HG03045 (cell line): Measurements from ENCODE around the gene DNER.

Experiments used
- ATAC-seq: cut with Tn5 transposase; IDR thresholded peaks from one replicate; pipeline ENCODE4 v1.9.1; 2021; ENCODE audit warnings: mild to moderate bottlenecking, moderate library complexity; ENCODE audit not compliant: unreplicated experiment

DNER gene

DNA sequence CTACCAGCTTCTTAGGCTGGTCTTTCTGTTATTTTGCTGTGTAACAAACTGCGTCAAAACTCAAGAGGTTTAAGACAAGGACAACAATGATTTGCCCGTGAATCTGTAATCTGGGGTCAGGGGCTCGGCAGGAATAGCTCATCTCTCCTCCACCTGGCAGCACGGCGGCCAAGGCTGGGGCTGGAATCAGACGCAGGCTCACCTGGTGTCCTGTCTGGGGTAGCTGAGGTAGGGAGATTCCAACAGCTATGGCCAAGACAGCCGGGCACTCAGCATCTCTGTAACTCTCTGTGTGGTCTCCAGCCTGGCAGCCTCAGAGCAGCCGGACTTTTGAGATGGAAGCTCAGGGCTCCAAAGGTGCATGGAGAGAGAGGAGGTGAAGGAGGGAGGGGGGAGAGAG is 42.3 kb downstream of the DNER start:
- no peak for ATAC-seq

DNA sequence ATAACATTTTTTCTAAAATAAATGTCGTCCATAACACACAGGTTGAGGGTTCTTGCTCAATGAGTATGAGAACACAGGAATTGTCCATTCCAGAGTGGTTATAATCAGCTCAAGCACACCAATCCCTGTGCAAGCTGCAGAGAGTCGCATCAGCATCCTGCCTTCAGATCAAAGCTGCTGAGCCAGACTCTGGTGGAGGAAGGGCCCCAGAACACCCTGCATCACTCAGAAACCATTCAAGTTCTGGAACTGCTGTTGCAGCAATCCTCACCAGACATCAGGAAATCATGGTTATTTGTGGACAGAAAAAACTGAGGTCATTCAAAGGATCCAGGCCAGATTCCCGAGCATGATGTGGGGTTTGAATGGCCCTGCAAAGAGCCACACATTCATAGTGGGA is 44.5 kb downstream of the DNER start:
- ATAC-seq, result no peak

DNA sequence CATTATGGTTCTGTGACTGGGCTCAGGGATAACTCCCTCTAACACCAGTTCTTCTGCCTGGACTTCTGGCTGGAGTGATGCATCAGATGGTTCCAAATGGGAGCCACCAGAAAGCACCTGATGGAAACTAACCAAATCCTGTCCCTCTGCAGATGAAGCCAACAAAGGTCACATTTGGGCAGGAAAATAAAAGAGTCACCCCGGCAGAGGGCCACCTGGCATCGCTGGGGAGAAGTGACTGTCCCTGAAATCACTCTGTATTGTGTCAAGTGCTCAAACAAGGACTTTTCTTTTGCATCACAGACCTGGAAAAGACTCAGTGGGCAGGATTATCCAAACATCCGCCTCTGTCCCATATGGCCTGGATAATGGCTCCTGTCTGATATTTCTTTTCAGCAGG is 47.5 kb downstream of the DNER start:
- ATAC-seq, result no peak

DNA sequence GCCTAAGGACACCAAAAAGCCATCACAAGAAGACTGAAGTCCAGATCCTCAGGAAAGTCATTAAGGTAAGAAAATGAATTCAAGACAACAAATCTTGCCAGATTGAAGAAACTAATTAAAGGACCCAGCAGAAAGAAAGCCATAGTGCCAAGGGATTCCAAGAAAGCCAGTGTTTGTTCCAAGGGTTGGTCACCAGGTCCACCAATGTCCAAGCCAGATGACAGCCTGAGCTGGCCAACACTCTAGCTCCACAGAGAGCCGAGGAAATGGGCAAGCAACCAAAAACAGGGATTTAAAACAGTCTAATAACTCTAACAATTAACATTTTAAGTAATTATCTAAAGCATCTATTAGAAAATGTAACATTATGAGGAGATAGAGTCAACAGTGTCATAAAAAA is 49.2 kb downstream of the DNER start:
- ATAC-seq, result no peak

DNA sequence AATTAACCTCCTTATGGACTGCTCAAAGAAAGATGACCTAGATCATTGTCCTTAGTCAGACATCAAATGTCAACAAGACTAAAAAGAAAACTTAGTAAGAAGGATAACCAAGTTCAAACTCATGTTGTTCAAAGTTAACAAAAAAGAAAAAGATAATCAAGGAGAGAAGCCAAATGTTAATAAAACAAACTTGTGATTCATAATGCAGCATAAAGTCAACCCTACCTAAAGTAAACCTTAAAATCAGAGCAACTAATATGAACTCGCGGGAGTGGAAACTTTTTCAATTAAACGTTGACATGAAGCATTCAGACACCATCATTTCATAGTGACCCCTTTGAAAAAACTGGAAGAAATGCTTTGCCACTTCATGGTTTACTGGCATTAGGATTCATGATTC is 52.9 kb downstream of the DNER start:
- no peak for ATAC-seq

DNA sequence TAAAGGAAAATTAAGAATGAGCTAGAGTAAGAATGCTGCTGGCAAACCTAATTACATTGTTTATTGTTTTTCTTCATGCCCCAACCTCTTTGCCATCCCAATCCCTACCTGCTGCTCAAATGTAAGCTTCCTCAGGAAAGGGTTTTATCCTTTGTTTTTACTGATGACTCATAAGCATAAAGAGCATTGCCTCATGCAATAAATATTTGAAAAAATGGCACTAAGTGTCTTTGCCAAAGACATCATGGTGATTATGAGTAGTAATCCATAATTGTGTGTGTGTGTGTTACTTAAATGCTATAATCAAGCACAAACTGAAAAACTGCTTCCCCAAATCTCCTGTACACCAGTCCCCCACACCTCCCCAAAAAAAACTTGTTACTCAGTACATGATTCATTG is 53.4 kb downstream of the DNER start:
- ATAC-seq, result no peak

DNA sequence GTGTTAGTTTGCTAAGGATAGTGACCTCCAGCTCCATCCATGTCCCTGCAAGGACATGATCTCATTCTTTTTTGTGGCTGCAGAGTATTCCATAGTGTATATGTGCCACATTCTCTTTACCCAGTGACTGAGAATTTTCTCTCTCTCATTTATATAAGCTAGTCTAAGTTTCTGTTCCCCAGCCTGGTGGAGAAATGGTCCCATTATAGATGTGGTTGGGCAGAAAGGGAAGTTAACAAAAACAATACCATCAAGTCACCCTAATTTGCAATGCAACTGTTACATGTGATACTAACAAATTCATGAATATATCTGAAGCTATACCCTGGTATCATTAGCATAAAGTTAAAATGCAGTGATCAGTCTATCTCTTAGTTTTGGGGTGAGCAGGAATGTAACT is 54.0 kb downstream of the DNER start:
- no peak for ATAC-seq

DNA sequence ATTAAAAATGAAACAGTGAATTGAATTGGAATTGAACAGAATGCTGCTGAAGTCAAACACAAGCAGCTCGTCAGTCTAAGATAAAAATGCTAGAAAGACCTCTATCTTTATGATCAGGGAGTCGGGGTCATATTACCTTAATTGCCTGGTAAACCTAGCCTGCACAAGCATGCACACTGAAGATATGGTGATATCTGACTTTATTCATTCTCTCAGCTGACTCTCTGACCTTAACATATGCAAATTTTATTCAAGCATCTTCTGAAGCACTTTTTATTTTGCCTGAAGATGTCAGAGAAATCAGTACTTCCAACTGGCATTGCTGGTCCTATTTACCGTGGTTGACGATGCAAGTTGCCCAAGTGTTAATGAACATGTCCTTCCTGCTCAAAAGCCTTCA is 56.4 kb downstream of the DNER start:
- no peak for ATAC-seq

DNA sequence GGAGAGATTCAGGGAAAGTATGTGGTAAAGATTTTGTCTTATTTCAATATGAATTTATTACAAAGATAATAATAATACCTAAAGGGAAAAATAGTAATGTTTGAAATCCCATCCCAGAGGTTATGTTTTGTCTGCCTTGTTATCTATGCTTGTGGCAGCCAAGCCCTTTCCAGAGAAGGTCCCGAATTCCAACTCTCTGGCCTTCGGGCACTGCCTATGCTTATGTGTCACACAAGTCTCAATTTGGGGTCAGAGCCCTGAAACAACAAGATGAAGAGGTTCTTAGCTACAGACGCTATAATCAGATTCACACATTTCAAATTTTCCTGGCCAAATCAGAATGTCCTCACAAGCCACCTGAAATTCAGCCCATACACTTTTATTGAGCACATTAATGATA is 59.9 kb downstream of the DNER start:
- ATAC-seq, result no peak

DNA sequence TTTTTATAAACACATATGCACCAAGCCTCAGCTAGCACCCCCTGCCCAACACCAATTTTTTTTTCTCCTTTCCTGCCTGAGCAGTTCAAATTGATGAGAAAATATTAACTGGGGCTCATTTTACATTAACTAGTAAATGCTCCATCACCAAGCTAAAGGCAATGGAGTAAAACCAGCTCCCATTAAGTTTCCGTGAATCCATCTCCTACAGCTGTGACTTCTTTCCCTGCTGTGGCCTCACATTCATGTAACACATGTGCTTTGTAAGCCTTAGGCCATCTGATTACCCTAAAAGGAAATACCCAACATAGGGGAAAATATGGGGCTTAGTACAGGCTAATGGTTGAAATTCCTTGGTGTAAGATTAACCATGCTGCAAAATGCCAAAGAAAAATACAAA is 60.8 kb downstream of the DNER start:
- ATAC-seq, result no peak

DNA sequence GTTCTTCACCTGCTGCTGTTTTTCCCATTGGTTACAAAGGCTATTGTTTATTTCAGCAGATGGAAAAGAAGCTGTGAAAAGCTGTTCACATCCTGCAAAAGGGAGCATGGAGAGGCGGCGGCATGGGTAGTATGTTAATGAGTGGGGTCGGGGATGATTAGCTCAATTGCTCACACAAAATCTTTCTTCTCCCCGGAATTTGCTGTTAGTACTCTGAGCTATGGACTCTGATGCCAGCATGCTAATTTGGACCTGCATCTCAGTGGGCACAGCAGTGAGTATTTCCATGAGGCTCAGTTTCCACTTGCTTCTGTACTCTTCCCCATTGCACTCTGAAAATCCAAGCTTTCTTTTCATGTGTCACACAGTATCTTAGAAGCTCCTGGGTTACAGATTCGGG is 61.6 kb downstream of the DNER start:
- ATAC-seq, result no peak

DNA sequence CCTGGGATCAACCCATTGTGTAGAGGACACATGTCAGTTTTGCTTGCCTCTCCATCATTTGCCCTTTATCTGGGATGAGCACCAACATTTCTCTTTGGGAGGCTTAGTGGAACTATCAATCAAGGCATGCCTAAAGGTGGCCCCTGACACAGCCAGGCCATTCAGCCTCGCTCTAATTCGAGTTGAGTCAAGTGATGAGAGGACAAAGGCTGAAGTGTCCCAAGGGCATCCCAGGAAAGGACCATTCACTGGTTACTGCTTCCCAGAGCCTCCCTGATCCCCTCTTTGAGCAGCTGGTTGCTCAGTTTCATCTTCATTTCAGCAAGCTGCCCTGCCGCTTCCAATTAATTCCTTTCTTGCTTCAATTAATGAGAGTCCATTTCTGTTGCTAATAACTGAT is 63.5 kb downstream of the DNER start:
- ATAC-seq, result no peak

DNA sequence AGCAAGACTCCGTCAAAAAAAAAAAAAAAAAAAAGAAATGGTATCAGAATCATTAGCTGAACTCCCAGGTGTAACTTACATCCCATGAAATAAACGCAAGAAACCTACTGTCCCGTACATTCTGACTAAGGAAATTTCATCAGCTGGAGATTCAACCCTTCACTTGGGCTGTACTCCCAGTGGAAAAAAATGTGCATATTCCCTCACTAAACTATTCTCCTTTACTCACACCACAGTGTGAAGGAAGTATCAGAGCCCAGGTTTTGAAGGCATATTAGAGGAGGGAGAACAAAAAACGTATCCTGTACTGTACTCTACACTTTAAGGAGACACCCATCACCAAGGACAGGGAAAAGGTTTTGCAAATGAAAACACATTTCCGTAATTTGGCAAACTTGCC is 64.3 kb downstream of the DNER start:
- ATAC-seq, result no peak

DNA sequence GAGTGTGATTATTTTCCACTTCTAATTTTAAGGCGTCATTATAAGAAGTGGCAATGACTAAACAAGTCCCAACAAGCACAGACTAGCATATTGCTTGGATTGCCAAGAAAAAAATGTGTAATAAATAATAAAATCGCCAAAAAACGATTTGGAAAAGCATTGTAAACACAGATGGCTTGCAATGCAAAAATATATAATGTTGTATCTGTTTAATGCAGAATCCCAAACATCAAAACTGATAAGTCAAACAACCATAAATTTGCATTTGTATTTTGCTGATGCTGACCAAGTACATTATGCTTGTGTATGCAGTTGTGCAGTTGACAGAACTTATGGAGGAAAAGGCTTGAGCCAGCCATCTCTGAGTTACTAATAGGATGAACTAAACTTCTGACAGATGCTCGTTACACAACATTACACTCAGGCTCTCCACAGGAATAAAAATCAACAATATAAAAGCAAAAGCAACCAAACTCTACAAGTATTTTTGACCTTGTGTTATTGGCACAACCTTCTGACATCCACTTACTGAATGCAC is 68.1 kb downstream of the DNER start:
- no peak for ATAC-seq

DNA sequence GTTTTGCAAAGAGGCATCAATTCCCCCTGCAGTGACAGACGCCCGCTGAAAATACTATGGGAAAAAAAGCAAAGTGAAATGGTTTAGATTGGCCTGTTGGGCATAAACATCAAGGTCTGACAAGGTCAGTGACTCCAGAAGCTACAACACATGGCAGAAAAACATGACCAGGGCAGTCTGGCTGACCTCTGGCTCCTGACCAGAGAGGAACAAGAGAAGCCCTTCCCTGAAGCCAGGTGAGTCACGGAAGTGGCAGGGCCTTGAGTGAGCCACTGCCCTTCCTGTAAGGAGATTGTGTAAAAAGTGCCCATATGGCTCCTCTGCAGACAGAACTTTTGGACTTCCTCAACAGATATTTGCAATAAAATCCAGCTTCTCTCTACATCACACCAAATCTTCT is 72.0 kb downstream of the DNER start:
- no peak for ATAC-seq

DNA sequence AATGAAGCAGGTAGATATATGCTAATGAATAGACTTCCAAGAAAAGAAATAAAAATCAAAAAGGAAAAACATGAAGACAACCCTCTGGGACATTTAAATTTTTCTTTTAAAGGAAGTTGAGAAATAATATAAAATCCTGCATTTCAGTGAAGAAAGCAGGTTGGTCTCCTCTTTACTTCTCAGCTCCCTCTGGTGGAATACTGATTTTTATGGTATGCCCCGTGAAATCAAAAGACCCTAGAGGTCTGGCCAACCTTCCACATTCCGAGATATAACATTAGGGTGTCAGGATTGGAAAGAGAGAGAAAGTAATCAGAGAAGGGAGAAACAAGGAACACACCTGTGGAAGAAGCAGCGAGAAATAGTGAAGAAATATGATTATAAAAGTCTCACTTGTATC is 72.7 kb downstream of the DNER start:
- no peak for ATAC-seq

DNA sequence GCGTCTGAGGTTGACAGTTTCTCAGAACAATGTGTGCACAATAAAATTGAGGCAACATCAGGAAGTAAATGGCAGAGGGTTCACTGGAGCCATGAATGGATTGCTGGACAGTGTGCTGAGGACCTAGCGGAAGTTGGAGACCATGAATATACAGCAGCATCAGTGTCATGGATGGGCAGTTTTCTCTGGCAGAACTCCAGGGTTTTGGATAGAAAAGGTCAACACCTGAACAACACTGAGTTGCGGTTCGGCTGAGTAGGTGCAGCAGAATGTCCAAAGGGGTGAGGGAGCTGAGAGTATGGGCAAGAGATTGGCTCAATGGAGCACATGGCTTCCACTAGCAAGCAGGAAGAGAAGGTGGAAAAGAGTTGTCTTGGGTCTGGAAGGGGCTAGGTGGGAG is 73.7 kb downstream of the DNER start:
- no peak for ATAC-seq

DNA sequence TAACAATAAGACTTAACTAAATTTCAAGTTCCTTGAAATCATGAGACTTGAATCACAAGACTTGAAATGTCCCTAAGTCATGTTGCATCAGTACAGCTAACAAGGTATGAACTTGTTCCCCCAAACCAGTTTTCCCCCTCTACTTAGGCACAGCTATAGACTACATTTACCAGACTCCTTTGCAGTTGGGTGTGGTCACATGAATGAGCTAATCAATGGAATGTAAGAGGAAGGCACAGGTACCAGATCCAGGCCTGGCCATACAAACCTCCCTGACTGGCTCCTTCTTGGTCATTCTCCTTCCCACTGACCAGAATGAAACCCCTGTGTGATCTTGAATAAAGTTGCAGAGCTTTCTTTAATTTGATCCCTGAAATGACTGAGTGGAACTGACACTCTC is 77.8 kb downstream of the DNER start:
- no peak for ATAC-seq

DNA sequence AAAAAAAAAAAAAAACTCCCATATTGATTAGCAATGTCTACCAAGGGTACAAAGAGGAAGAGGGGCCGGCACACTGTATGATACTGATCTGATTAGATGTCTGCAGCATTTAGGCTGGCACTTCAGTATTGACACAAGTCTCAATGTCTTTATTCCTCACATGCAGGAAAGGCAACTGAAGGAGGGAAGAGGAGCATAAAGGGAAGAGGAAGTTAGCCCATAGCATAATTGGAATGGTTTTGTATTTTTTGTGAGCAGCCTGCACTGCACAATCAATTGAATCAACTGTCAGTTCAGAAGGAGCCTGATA is 79.0 kb downstream of the DNER start:
- ATAC-seq, result no peak

DNA sequence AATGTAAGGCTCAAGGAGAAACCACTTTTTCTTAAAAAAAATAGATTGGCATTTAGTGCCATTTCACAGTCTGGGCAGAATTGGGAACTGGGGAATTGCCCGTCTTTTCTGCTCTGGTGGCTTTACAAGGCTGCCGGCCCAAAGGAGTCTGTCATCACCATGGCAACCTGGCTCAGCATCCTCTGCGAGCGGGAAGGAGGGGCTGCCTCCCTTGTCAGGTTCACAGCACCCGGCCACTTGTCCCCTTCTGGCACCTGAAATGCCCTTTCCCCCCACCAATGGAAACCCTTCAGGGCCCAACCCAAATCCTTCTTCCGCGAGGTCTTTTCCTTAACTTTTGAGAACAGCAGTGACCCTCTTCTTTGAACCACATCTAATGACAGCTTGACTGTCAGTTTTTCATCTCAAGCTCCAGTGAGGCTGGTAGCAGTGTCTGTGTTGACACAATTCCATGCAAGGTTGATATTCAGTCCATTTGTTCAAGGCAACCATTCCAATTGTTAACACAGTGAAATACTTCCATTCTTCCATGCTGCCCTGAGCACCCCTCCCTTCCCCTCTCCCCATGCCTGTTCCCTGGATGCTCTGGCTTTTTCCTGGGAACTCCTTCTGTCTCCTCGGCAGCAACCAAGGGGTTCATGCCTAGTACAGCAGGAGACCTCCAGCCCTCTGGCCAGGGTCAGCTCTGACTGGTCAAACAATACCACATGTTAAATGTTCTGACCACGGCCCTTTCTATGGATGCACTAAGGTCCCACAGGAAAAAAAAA is 79.6 kb downstream of the DNER start:
- ATAC-seq, result no peak

DNA sequence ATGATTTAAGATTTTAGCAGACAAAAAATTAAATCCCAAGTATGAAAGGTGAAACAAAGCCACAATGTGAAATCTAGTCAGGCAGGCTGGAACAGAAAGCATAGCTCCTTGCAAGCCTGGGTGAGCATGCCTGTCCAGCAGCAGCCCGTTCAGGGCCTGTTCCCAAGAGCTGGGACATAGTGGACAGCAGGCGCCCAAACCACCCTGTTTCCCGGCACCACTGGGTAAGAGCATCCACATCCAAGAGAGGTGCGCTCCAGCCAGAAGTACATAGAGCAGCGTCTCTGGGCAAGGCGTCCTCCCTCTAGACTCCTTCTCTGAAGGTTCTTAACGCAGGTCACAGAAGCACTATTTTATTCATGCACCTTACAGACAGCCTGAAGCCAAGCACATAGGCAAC is 80.8 kb downstream of the DNER start:
- ATAC-seq, result no peak

DNA sequence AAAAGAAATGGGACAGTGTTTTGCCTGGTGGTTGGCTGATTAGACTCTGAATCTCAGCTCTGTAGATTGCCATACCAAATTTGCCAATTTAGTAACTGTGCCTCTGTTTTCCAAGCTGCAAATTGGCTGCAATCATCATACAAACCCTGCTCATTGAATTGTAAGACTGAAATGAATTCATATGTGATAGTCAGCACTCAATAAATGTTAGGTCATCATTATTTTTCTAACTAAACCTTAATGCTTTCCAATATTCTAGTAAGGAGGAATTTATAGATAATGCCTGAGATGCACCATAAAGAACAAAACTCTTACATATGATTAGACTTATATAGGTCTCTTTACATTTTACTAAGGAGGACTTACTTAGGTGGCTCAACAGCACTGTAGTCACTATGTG is 85.3 kb downstream of the DNER start:
- ATAC-seq, result no peak

DNA sequence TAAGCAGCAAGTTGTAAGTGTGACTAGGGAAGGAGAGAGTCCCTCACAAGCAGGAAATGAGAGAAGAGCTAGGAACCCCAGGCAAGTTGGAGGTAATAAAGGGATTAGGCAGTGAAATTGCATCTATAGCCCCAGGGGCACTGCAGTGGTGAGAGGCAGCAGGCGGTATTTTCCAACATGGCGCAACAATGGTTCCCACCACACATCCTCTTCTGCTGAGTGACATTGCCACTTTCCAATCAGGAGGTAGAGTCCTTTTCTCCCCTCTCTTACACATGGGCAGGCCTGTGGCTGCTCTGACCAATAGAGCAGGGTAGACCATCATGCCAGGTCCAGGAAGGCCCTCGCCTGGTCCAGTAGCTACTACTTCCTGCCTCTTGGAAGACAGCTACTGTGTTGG is 86.6 kb downstream of the DNER start:
- ATAC-seq, result no peak
